Right lobe of liver (tissue), 6 donors: ENCODE results near the gene ZNF587. TPM values are rescaled to one million over a fixed set of nuclear protein-coding genes. Genes with fewer than 3 reads are reported as not detected.
"Not testable (repeated sequence)": the region's sequence is repeated elsewhere in the genome, so short reads cannot be mapped to it uniquely, and the experiment has no call there.

Experiments
- ATAC-seq, 4 donors: fragments of 200-7000 bp; cut with Tn5 transposase; one replicate each; pipeline ENCODE4 v1.9.1; 2020; ENCODE audit warnings: mild to moderate bottlenecking in 4 of 4, moderate library complexity in 4 of 4
- DNase-seq, 3 donors: peaks; one replicate each; pipeline ENCODE4 v3.0.0-alpha.2; 2020
- H3K27ac ChIP-seq, 3 donors: fragments of 200-600 bp; one replicate each; pipeline ENCODE4 v1.8.0; 2022
- H3K27me3 ChIP-seq, 2 donors: fragments of 200-600 bp; one replicate each; pipeline ENCODE4 v1.8.0; 2022
- H3K36me3 ChIP-seq, 4 donors: fragments of 200-600 bp; sonication (generic) in 1 of 4; one replicate each; pipeline versions ENCODE4 v1.5.1 to v1.8.0; 2017 to 2022; ENCODE audit warnings: control low read depth in 1 of 4
- H3K4me1 ChIP-seq, 4 donors: fragments of 200-600 bp; sonication (generic) in 1 of 4; one replicate each; pipeline versions ENCODE4 v1.5.1 to v1.8.0; 2017 to 2022; ENCODE audit warnings: control low read depth in 1 of 4
- H3K4me3 ChIP-seq, 3 donors: fragments of 200-600 bp; one replicate each; pipeline ENCODE4 v1.8.0; 2022
- H3K9me3 ChIP-seq, 4 donors: fragments of 200-600 bp; sonication (generic) in 1 of 4; one replicate each; pipeline versions ENCODE4 v1.5.1 to v1.8.0; 2017 to 2022; ENCODE audit warnings: control low read depth in 1 of 4
- POLR2A ChIP-seq: fragments of 450-650 bp; IDR thresholded peaks from one replicate; pipeline ENCODE4 v1.6.1; 2017; ENCODE audit warnings: antibody characterized with exemption, mild to moderate bottlenecking
- WGBS: methylation state at CpG from one replicate; pipeline ENCODE4 v1.1.6; 2018; ENCODE audit warnings: low coverage, low lambda C conversion rate; ENCODE audit not compliant: insufficient coverage; ENCODE audit errors: missing lambda C conversion rate; 5-methylcytosine and 5-hydroxymethylcytosine counted together
- intact Hi-C, 2 donors: fragments of 100-400 bp; cut with DNase I; formaldehyde crosslinking; loops; one replicate each; pipeline versions ENCODE4 v1.11.2 to v1.14.1; 2022
- long read RNA-seq: library from polyadenylated mRNA; unstranded; transcript quantifications from one replicate; pipeline ENCODE4 v2.0.0, GENCODE V29; 2019
- total RNA-seq, 6 experiments: library from RNA; depleted of rRNA in 2 of 6; stranded (reverse); fragments of >200 nt in 2 of 6; fragmentation: NEBNext Ultra II Directional in 3 of 6; extraction: Animal tissue kit (Norgen Biotek cat#: 25700) in 3 of 6; gene quantifications; one replicate each; pipeline versions ENCODE4 v1.1.0 to v1.2.4, GENCODE V29; 2016 to 2023
- TF ChIP-seq, protein P1 (sequence below), 4 donors: fragments of 200-600 bp in 3 of 4; fragments of 450-650 bp in 1 of 4; IDR thresholded peaks; one replicate each; pipeline versions ENCODE4 v1.5.1 to v1.8.0; 2016 to 2022; ENCODE audit warnings: antibody characterized with exemption in 4 of 4, mild to moderate bottlenecking in 2 of 4
- donor health status: DM: no; HTN: yes; CAD: no.
- donor health status: DM: no; HTN: no; CAD: no.
- donor health status: DM: no; HTN: no; CAD: no.
- donor health status: DM: no; HTN: yes; CAD: no.
- donor health status: DM: no; HTN: yes; CAD: no.

Gene ZNF587
- total RNA-seq, result 10 to 100 TPM in 5 of 6 experiments, 1 to 10 TPM in 1; 5.2 to 20.2 (median 12.6) TPM
- long read RNA-seq, partial matches to known transcripts, result 0 of 2 reads
- long read RNA-seq, other reads (novel, unspliced or antisense), result 2 of 2 reads

- H3K36me3 ChIP-seq, H3K9me3 ChIP-seq, H3K27me3 ChIP-seq, intact Hi-C loops: not testable (repeated sequence)
- TF ChIP-seq POLR2A, result peak; percentile 25
- peak within 1 kb of the TSS; percentile 73 to 87 (median 83) for H3K4me3 ChIP-seq
- ATAC-seq, result peak; percentile 92 to 98 (median 95)
- peak; percentile 69 to 82 (median 78) for DNase-seq
- 0% methylated on average over 8 of the region's 42 CpGs for WGBS
- H3K27ac ChIP-seq, result peak within 1 kb of the TSS; percentile 53 to 65 (median 60)
- H3K4me1 ChIP-seq, result peaks cover 0 to 30% (median 0%) of the 10 kb centered on the region in 4 donors
These were observed at the start of gene ZNF587 for GRCh38 chr19:57849666-57850473. TSS of gene ZNF587 (plus strand) at chr19:57849859. CDS start at chr19:57850039, 180 bp downstream.

DNA sequence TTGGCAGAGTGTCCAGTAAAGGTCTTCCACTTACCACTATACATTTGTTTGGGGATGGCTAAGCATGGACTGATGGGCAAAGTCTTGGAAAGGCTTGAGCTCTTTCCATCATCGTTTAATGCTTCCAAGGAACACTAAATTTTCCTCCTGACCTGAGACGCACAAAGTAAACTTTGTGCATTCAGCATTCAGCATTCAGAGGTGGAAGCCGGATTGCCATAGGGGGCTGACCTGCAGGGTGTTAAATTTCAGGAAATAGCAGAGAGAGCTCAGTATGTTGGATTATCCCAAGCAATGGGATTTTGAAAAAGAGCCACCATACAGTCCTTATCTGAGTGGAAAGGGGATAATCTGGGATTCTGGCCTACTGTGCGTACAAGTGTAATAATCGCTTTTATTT, 49.0 kb upstream of the ZNF587 start:
- no peak for DNase-seq
- intact Hi-C loops, result no loop called here
- no peak for ATAC-seq
- H3K27ac ChIP-seq, result no peak overlapping the region
- WGBS, result 86% methylated on average over 5 of the region's 5 CpGs
- peaks cover 0 to 40% (median 17%) of the 10 kb centered on the region in 4 donors for H3K4me1 ChIP-seq
- no peaks in the 10 kb centered on the region for H3K27me3 ChIP-seq
- H3K4me3 ChIP-seq, result no peak overlapping the region
- no peaks in the 10 kb centered on the region for H3K9me3 ChIP-seq
- no peak for TF ChIP-seq POLR2A
- TF ChIP-seq, protein P1, sequence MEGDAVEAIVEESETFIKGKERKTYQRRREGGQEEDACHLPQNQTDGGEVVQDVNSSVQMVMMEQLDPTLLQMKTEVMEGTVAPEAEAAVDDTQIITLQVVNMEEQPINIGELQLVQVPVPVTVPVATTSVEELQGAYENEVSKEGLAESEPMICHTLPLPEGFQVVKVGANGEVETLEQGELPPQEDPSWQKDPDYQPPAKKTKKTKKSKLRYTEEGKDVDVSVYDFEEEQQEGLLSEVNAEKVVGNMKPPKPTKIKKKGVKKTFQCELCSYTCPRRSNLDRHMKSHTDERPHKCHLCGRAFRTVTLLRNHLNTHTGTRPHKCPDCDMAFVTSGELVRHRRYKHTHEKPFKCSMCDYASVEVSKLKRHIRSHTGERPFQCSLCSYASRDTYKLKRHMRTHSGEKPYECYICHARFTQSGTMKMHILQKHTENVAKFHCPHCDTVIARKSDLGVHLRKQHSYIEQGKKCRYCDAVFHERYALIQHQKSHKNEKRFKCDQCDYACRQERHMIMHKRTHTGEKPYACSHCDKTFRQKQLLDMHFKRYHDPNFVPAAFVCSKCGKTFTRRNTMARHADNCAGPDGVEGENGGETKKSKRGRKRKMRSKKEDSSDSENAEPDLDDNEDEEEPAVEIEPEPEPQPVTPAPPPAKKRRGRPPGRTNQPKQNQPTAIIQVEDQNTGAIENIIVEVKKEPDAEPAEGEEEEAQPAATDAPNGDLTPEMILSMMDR (IDR thresholded peaks at IDR 0.05), result no peak
- peaks cover 0 to 5% (median 0%) of the 10 kb centered on the region in 4 donors for H3K36me3 ChIP-seq

GRCh38 chr19:57802269-57802668, 47.4 kb upstream of the ZNF587 start:
- TF ChIP-seq, protein P1 (IDR thresholded peaks at IDR 0.05), result no peak
- TF ChIP-seq POLR2A, result no peak
- DNase-seq, result no peak
- intact Hi-C loops, result no loop called here
- no peaks in the 10 kb centered on the region for H3K9me3 ChIP-seq
- H3K4me3 ChIP-seq, result no peak overlapping the region
- ATAC-seq, result no peak
- no peaks in the 10 kb centered on the region for H3K36me3 ChIP-seq
- H3K27me3 ChIP-seq, result no peaks in the 10 kb centered on the region
- H3K4me1 ChIP-seq, result peaks cover 0 to 41% (median 17%) of the 10 kb centered on the region in 4 donors
- no peak overlapping the region for H3K27ac ChIP-seq
- WGBS, result 85% methylated on average over 4 of the region's 4 CpGs

- peak overlapping the region; percentile 60 to 78 (median 65) for H3K27ac ChIP-seq
- ATAC-seq, result peak in 1 of 4 donors; percentile 32
These were observed 46.4 kb upstream of the ZNF587 start for GRCh38 chr19:57803265-57803593.

More at GRCh38 chr19:57803265-57803593, 46.4 kb upstream of the ZNF587 start:
- WGBS, result 2% methylated on average over 6 of the region's 6 CpGs
- peak overlapping the region; percentile 37 to 55 (median 52) for H3K4me3 ChIP-seq
- H3K27me3 ChIP-seq, result no peaks in the 10 kb centered on the region
- peaks cover 0 to 51% (median 17%) of the 10 kb centered on the region in 4 donors for H3K4me1 ChIP-seq
- no peak for DNase-seq
- no peak for TF ChIP-seq POLR2A
- TF ChIP-seq, protein P1 (IDR thresholded peaks at IDR 0.05), result no peak
- intact Hi-C loops, result no loop called here
- H3K36me3 ChIP-seq, result peaks cover 0 to 7% (median 0%) of the 10 kb centered on the region in 4 donors
- no peaks in the 10 kb centered on the region for H3K9me3 ChIP-seq
